Measurements from ENCODE around the gene TMEM107.
A peak's percentile ranks its signal among the peaks of the same experiment; 100 is the strongest.

Gene TMEM107

DNA sequence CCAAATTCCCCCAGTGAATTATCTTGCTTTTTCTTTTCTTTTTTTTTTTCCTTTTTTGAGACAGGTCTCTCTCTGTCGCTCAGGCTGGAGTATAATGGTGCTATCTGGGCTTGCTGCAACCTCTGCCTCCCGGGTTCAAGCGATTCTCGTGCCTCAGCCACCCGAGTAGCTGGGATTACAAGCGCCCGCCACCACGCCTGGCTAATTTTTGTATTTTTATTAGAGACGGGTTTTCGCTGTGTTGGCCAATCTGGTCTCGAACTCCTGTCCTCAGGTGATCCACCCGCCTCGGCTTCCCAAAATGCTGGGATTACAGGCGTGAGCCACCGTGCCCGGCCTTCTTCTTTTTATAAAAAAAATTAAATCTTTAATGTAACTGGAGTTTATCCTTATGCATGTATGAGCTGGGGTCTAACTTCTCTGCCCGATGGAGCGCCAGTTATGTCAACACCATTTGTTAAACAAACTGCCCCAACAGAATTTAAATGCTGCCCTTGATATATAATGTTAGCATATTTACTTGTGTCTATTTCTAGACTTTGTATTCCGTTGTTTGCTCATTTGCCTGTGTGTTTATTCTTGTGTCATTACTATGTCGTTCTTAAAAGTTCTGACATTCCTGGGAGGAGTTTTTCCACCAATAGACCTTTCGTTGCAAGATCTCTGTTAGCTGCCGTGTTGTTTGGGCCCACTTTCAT is 34.7 kb upstream of the TMEM107 start:
- no peaks in the 10 kb centered on the region for H3K9me3 ChIP-seq (ENCODE audit: low read length)
- no peaks in the 10 kb centered on the region for H3K27me3 ChIP-seq (ENCODE audit: control insufficient read depth in 1 of 2, insufficient read depth in 2 of 2, low read length in 2 of 2)
- H3K27ac ChIP-seq (ENCODE audit: low read depth, low read length), result no peak overlapping the region
- peaks cover 10% of the 10 kb centered on the region for H3K4me1 ChIP-seq (ENCODE audit: insufficient read depth, low read length)
- no peak overlapping the region for H3K9ac ChIP-seq (ENCODE audit: low read length)
- H3K36me3 ChIP-seq (ENCODE audit: insufficient read depth, low read length), result no peaks in the 10 kb centered on the region
- peak overlapping the region; percentile 25 to 71 for H3K4me3 ChIP-seq (ENCODE audit: low read depth in 1 of 2, low read length in 2 of 2)

DNA sequence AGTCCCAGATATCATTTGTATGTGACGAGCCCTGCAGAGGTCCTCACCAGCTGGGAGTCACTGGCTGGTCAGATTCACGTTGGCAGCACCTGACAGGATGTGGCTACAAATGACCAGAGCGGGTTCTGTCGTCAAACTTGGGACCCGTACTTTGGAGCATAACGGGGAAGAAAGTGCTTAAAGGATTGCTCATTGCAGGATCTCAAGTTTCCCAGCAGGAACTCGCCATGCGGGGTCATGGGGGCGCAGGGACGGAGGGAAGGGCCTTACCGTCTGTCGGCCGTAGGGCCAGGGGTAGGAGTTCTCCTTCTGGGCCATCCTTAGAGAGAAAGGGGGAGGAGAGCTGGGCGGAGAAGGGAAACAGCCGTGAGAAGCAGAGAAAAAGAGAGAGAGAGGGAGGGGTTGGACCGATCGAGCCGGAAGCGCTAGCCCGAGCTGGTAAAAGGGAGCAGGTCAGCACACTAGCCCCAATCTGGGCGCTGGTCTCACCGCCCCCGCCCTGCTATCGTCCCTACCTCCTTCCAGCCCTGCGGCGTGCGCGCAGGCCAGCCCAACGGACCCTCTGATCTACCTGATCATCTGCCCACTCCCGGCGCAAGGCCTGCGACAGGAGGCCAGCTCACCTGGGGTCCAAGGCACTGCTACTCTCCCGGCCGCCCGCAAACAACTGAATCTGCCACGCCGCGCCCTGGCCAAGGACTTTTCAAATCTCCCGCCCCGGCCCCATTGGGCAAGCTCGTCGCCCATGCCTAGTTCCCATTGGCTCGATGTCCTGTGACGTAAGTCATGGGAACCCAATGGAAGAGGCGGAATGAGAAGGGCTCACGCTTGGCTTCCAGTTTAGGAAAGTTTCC is 34.0 kb upstream of the TMEM107 start, which contains the start of gene AURKB:
Gene AURKB (minus strand): TSS at position 669 of the 854 bp plus-strand sequence. CDS start 351 bp downstream, at position 318.
- H3K4me3 ChIP-seq (ENCODE audit: low read depth in 1 of 2, low read length in 2 of 2), result peak within 1 kb of the TSS; percentile 25 to 71
- no peaks in the 10 kb centered on the region for H3K9me3 ChIP-seq (ENCODE audit: low read length)
- H3K36me3 ChIP-seq (ENCODE audit: insufficient read depth, low read length), result no peaks in the 10 kb centered on the region
- no peak within 1 kb of the TSS for H3K27ac ChIP-seq (ENCODE audit: low read depth, low read length)
- no peaks in the 10 kb centered on the region for H3K27me3 ChIP-seq (ENCODE audit: control insufficient read depth in 1 of 2, insufficient read depth in 2 of 2, low read length in 2 of 2)
- H3K9ac ChIP-seq (ENCODE audit: low read length), result no peak within 1 kb of the TSS
- H3K4me1 ChIP-seq (ENCODE audit: insufficient read depth, low read length), result peaks cover 10% of the 10 kb centered on the region

DNA sequence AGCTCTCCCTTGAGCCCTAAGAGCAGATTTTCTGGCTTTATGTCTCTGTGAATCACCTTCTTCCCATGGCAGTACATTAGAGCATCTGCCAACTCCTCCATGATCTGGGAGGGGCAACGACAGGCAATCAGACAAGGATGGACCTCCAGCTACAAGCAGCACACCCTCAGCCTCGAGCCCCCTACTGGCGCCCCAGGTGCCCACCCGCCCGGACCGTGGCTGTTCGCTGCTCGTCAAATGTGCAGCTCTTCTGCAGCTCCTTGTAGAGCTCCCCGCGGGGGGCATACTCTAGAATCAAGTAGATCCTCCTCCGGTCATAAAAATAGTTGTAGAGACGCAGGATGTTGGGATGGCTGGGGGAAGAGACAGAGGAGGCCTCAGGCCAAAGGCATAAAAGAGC is 30.4 kb upstream of the TMEM107 start:
- H3K9me3 ChIP-seq (ENCODE audit: low read length), result no peaks in the 10 kb centered on the region
- H3K27me3 ChIP-seq (ENCODE audit: control insufficient read depth in 1 of 2, insufficient read depth in 2 of 2, low read length in 2 of 2), result no peaks in the 10 kb centered on the region
- H3K27ac ChIP-seq (ENCODE audit: low read depth, low read length), result no peak overlapping the region
- H3K36me3 ChIP-seq (ENCODE audit: insufficient read depth, low read length), result no peaks in the 10 kb centered on the region
- H3K4me3 ChIP-seq (ENCODE audit: low read depth in 1 of 2, low read length in 2 of 2), result no peak overlapping the region
- H3K9ac ChIP-seq (ENCODE audit: low read length), result no peak overlapping the region
- H3K4me1 ChIP-seq (ENCODE audit: insufficient read depth, low read length), result peaks cover 10% of the 10 kb centered on the region

DNA sequence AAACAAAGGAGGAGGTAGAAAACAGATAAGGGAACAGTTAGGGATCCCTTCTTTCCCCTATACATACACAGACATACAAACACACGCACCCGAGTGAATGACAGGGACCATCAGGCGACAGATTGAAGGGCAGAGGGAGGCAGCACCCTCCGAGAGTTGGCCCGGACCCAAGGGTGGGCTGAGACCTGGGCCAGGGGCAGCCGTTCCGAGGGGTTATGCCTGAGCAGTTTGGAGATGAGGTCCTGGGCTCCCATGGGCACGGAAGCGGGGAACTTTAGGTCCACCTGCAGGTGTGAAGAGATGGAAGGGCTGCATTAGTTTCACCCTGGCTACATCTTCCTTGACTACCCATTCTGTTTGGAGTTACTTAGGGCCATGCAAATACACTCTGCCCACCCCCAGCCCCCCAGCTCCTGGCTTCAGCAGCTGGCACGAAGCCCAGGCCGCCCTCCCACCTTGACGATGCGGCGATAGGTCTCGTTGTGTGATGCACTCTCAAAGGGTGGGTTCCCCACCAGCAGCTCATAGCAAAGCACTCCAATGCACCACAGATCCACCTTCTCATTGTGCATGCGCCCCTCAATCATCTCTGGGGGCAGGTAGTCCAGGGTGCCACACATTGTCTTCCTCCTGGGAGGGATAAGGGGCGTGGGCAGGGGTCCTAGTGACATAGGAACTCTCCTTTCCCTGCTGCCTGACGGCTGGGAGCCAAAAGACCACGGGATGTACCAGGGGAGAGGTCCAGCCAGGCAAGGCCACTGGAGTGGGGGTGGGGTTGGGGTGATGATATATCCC is 28.8 kb upstream of the TMEM107 start:
- no peaks in the 10 kb centered on the region for H3K36me3 ChIP-seq (ENCODE audit: insufficient read depth, low read length)
- H3K9me3 ChIP-seq (ENCODE audit: low read length), result no peaks in the 10 kb centered on the region
- H3K9ac ChIP-seq (ENCODE audit: low read length), result no peak overlapping the region
- no peak overlapping the region for H3K27ac ChIP-seq (ENCODE audit: low read depth, low read length)
- H3K27me3 ChIP-seq (ENCODE audit: control insufficient read depth in 1 of 2, insufficient read depth in 2 of 2, low read length in 2 of 2), result no peaks in the 10 kb centered on the region
- H3K4me1 ChIP-seq (ENCODE audit: insufficient read depth, low read length), result peaks cover 2% of the 10 kb centered on the region
- H3K4me3 ChIP-seq (ENCODE audit: low read depth in 1 of 2, low read length in 2 of 2), result no peak overlapping the region

DNA sequence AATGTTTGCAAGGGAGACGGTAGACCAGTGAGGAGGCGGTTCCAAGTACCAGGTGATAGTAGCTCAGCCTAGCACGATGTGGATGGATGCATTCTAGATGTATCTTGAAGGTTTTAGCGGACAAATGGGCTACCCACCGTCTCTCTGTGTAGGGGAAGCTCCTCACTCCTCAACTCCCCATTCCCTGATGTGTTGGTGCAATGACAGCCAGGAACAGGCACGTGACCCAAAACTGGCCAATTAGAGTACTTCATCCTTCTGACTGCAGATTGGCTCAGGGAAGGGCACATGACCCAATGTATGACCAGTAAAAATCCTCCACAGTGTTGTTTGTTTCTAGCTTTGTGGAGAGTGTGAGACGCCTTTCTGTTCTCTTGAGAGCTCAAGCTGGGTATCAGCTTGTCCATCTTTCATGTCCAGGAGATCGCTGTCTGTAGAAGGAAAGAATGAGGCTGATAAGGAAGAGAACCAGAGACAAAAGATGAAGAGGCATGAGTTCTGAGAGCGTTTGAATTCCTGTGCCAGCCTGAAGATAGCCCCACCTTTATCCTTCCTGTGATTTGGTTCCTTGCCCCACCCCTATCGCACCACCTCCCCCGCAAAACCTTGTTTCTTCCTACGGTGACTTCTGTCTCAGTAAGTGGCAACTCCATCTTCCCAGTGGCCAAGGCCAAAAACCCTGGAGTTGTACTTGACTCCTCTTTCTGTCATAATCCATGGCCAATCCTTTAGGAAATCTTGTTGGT is 16.1 kb upstream of the TMEM107 start:
- Histone ChIP-seq H3K4me1 (ENCODE audit: insufficient read depth, low read length) (peaks cover 39% of the 10 kb centered on the region), H3K27ac (ENCODE audit: low read depth, low read length) (peak overlapping the region; percentile 56), H3K27me3 (ENCODE audit: control insufficient read depth in 1 of 2, insufficient read depth in 2 of 2, low read length in 2 of 2) (no peaks in the 10 kb centered on the region), H3K9me3 (ENCODE audit: low read length) (no peaks in the 10 kb centered on the region), H3K4me3 (ENCODE audit: low read depth in 1 of 2, low read length in 2 of 2) (peak overlapping the region; percentile 24 to 40), H3K9ac (ENCODE audit: low read length) (no peak overlapping the region), H3K36me3 (ENCODE audit: insufficient read depth, low read length) (no peaks in the 10 kb centered on the region)

DNA sequence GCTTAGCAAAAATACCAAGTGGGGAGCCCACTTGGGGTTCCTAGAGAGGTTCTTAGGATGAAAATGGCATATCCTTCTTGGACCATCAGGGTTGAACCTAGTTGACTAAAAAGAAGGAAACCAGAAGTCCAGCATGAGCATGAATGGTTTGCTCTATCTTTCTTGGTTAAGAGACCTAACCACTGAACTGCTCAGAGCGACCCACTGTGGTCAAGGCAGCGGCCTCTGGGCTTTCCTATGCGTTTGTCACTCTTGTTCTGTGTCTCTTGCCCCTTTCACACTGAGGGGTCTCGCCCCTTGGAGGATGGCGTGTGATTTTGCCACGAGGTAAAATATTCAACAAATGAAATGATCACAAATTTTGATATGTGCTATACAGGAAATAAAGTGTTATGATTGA is 14.3 kb upstream of the TMEM107 start:
- no peaks in the 10 kb centered on the region for H3K27me3 ChIP-seq (ENCODE audit: control insufficient read depth in 1 of 2, insufficient read depth in 2 of 2, low read length in 2 of 2)
- peaks cover 42% of the 10 kb centered on the region for H3K4me1 ChIP-seq (ENCODE audit: insufficient read depth, low read length)
- no peaks in the 10 kb centered on the region for H3K9me3 ChIP-seq (ENCODE audit: low read length)
- H3K4me3 ChIP-seq (ENCODE audit: low read depth in 1 of 2, low read length in 2 of 2), result peak overlapping the region in 1 of 2 donors; percentile 53
- H3K36me3 ChIP-seq (ENCODE audit: insufficient read depth, low read length), result no peaks in the 10 kb centered on the region
- no peak overlapping the region for H3K9ac ChIP-seq (ENCODE audit: low read length)
- peak overlapping the region; percentile 19 for H3K27ac ChIP-seq (ENCODE audit: low read depth, low read length)

DNA sequence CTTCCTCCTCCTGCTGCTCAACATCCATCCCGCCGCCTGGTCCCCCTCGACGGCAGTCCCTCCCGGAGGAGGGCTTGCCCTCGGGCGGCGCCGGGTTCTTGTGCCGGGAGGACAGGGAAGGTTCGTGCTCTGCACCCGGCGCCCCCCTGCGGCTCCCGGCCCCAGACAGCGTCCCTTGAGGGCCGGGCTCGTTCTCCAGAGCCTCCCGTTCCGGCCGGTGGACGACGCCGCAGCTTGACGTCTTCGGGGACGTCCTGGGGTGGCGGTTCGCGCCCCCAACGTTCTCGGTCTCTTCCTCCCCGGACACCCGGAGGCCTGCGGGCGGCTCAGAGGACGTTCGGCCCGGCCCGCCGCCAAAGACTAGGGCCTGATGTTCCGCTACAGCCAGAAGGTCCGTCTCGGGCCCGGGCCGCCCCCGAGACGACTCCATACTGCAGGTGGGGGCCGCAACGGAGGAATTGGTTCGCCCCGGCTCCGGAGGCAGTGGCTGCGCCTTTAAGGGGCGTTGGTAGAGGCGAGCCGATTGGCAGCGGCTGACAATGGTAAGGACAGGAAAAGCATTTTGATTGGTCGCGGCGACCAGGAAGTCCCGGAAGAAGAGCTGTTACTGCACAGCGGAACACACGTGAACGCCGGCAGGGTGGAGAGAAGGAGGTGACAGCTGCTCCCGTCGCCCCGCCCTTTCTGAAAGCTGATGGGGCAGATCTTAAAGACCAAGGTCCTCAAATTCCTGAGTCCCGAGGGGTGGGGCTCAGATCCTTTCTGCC is 13.7 kb upstream of the TMEM107 start, which contains the start of gene BORCS6:
Gene BORCS6 (minus strand): TSS at position 470 of the 767 bp plus-strand sequence. CDS start 40 bp downstream, at position 430.
- H3K27ac ChIP-seq (ENCODE audit: low read depth, low read length), result peak within 1 kb of the TSS; percentile 89
- H3K9me3 ChIP-seq (ENCODE audit: low read length), result no peaks in the 10 kb centered on the region
- H3K4me3 ChIP-seq (ENCODE audit: low read depth in 1 of 2, low read length in 2 of 2), result peak within 1 kb of the TSS; percentile 78 to 94
- peaks cover 42% of the 10 kb centered on the region for H3K4me1 ChIP-seq (ENCODE audit: insufficient read depth, low read length)
- H3K27me3 ChIP-seq (ENCODE audit: control insufficient read depth in 1 of 2, insufficient read depth in 2 of 2, low read length in 2 of 2), result no peaks in the 10 kb centered on the region
- no peaks in the 10 kb centered on the region for H3K36me3 ChIP-seq (ENCODE audit: insufficient read depth, low read length)
- peak within 1 kb of the TSS; percentile 1 for H3K9ac ChIP-seq (ENCODE audit: low read length)

DNA sequence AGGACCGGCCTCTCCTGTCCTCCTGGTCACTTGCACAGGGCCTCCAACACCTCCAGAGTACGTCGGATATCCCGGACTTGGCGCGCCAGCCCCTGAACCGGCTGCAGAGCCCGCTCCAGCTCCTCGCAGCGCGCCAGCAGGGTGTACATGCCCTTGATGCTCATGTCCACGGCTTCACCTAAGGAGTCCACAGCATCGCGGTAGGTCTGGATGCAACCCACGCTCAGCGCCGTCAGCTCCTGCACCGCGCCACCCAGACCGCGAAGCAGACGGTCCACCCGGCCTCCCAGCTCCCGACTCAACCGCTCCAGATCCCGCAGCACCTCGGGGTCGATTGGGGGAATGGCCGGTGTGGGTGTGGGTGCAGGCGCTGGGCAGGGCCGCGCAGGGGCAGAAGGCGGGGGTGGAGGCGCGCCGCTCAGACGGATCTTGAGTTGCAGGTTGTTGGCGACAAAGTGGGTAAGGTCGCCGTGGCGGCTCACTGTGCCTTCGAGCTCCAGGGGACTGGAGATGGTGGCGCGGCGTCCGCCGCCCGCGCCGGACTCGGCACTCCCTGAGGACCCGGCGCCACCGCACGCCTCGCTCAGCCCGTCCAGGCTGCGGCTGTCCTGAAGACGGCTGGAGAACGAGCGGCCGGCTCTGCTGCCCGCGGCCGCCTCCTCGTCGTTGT is 13.0 kb upstream of the TMEM107 start:
- Histone ChIP-seq H3K9ac (ENCODE audit: low read length) (peak overlapping the region; percentile 1), H3K27ac (ENCODE audit: low read depth, low read length) (peak overlapping the region; percentile 89), H3K27me3 (ENCODE audit: control insufficient read depth in 1 of 2, insufficient read depth in 2 of 2, low read length in 2 of 2) (no peaks in the 10 kb centered on the region), H3K9me3 (ENCODE audit: low read length) (no peaks in the 10 kb centered on the region), H3K4me1 (ENCODE audit: insufficient read depth, low read length) (peaks cover 42% of the 10 kb centered on the region), H3K36me3 (ENCODE audit: insufficient read depth, low read length) (no peaks in the 10 kb centered on the region), H3K4me3 (ENCODE audit: low read depth in 1 of 2, low read length in 2 of 2) (peak overlapping the region; percentile 78 to 94)

DNA sequence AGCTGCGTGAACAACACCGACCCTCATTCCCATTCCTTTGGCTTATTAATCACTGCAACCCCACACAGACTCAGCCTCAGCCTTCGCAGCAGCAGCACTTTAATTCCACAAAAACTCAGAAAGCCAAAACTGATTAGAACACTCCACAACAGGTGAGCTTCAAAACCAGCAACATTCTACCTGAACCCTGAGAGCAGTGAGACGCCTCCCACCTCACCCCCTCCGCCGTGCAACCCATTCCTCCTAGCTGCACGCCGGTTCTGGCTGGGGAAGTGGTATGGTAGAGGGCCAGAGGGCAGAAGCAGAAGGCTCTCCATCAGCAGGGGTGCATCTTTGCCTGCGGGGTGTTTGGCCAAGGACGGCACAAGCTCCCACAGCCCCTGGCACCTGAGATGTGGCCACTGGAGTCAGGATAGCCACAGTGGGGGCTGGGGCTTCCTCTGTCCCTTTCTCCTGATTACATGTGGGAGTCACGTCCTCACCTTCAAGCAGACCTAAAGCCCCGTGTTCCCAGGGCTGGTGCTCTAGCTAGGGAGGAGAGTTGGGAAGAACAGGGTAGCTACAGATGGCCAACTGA is 12.2 kb upstream of the TMEM107 start:
- Histone ChIP-seq H3K9me3 (ENCODE audit: low read length) (no peaks in the 10 kb centered on the region), H3K4me3 (ENCODE audit: low read depth in 1 of 2, low read length in 2 of 2) (peak overlapping the region; percentile 78 to 94), H3K27ac (ENCODE audit: low read depth, low read length) (peak overlapping the region; percentile 89), H3K9ac (ENCODE audit: low read length) (peak overlapping the region; percentile 23), H3K27me3 (ENCODE audit: control insufficient read depth in 1 of 2, insufficient read depth in 2 of 2, low read length in 2 of 2) (no peaks in the 10 kb centered on the region), H3K36me3 (ENCODE audit: insufficient read depth, low read length) (no peaks in the 10 kb centered on the region), H3K4me1 (ENCODE audit: insufficient read depth, low read length) (peaks cover 42% of the 10 kb centered on the region)
